LNCaP clone FGC (cell line): ENCODE results near the gene SNAI1.
"Not testable (repeated sequence)": the region's sequence is repeated elsewhere in the genome, so short reads cannot be mapped to it uniquely, and the experiment has no call there.

Experiments
- DNase-seq: peaks from one replicate; pipeline ENCODE4 v3.0.0-alpha.2; 2011; ENCODE audit warnings: low read depth
- H3K4me3 ChIP-seq: 2 replicates; pipeline ENCODE4 v1.5.1; 2011; ENCODE audit warnings: mild to moderate bottlenecking, low read depth, low read length, control low read depth
- CTCF ChIP-seq: IDR thresholded peaks from 2 replicates; pipeline ENCODE4 v1.5.1; 2012; ENCODE audit warnings: mild to moderate bottlenecking; ENCODE audit not compliant: control insufficient read depth, insufficient read depth; ENCODE audit errors: extremely low read depth

The SNAI1 gene

DNA sequence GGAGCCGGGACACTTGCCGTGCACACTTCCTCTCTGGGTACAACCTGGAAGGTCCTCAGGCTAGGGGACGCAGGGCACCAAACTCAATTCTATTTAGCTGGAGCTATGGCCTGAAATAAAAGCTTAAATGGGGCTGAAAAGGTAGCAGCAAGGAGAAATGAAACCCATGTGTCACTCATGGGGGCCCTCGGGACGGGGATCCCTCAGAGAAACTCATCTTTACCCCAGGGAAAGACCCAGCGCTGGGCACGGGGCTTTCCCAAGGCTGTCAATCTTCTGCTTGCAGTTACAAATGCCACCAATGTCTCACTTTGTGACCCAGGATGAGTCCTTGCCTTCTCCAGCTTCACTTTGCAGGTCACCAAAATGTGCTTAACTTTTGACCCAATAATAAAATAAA is 16.5 kb downstream of the SNAI1 start:
- no peak for TF ChIP-seq CTCF
- H3K4me3 ChIP-seq = no peak overlapping the region
- DNase-seq = no peak

- not testable (repeated sequence) for DNase-seq, H3K4me3 ChIP-seq
Measured at GRCh38 chr20:50000548-50001222, 17.9 kb downstream of the SNAI1 start.

GRCh38 chr20:50001784-50002311 is 19.1 kb downstream of the SNAI1 start:
- no peak for TF ChIP-seq CTCF
- H3K4me3 ChIP-seq = no peak overlapping the region
- no peak for DNase-seq

- no peak for DNase-seq
- H3K4me3 ChIP-seq = no peak overlapping the region
- TF ChIP-seq CTCF = no peak
Measured at GRCh38 chr20:50003253-50003656, 20.5 kb downstream of the SNAI1 start.

- no peak for DNase-seq
- TF ChIP-seq CTCF = no peak
- no peak overlapping the region for H3K4me3 ChIP-seq
Measured at GRCh38 chr20:50004229-50004628, 21.4 kb downstream of the SNAI1 start.

- no peak overlapping the region for H3K4me3 ChIP-seq
- TF ChIP-seq CTCF = no peak
- no peak for DNase-seq
Measured at GRCh38 chr20:50005471-50005981, 22.7 kb downstream of the SNAI1 start.

DNA sequence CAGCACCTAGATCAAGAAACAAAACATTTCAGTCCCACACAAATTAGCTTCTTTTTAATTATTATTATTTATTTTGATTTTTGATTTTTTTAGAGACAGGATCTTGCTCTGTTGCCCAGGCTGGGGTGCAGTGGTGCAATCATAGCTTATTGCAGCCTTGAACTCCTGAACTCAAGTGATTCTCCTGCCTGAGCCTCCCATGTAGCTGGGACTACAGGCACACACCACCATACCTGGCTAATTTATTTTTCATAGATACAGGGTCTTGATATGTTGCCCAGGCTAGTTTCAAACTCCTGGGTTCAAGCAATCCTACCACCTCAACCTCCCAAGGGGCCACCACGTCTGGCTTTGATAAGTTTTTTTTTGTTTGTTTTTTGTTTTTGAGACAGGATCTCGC is 24.6 kb downstream of the SNAI1 start:
- no peak for TF ChIP-seq CTCF
- H3K4me3 ChIP-seq = no peak overlapping the region
- no peak for DNase-seq
